HT1080 (cell line): Measurements from ENCODE around the gene STOM. TPM values are rescaled to one million over a fixed set of nuclear protein-coding genes. Genes with fewer than 3 reads are reported as not detected.

ENCODE experiments used
- DNase-seq: peaks from one replicate; pipeline ENCODE4 v3.0.0-alpha.2; 2015; ENCODE audit warnings: low read depth
- total RNA-seq: library from RNA; depleted of rRNA; stranded (reverse); fragments of >200 nt; shearing (Covaris generic); gene quantifications from 2 replicates; pipeline ENCODE4 v1.2.3, GENCODE V29; 2014; rRNA removed

Gene STOM
- total RNA-seq, 1 experiment from 2014 or later: 5.4 TPM

GRCh38 chr9:121289026-121289771 lies 80.9 kb downstream of the STOM start:
- no peak for DNase-seq

Other genes with a start within 250 kb of the STOM start
- 20.4 and 36.1 TPM in 2 replicates for gene RAB14, start 168.4 kb downstream of the STOM start, total RNA-seq
- 66.5 and 75.8 TPM in 2 replicates for gene GSN, start 102.1 kb downstream of the STOM start, total RNA-seq
- not detected in 2 replicates for gene GGTA1, start 129.6 kb upstream of the STOM start, total RNA-seq